DOHH2 (cell line): ENCODE results near the gene PACS2.
A peak's percentile ranks its signal among the peaks of the same experiment; 100 is the strongest.
"Not testable (repeated sequence)": the region's sequence is repeated elsewhere in the genome, so short reads cannot be mapped to it uniquely, and the experiment has no call there.

Experiments
- H3F3A ChIP-seq: fragments of 200-600 bp; sonication (generic), shearing (Covaris generic); 2 replicates; pipeline ENCODE4 v1.6.0; 2016; ENCODE audit warnings: antibody characterized with exemption, mild to moderate bottlenecking; ENCODE audit not compliant: control insufficient read depth, insufficient read depth
- H3K27ac ChIP-seq: fragments of 200-600 bp; sonication (generic); 2 replicates; pipeline ENCODE4 v1.5.1; 2014; ENCODE audit warnings: low read depth, mild to moderate bottlenecking, low read length, moderate library complexity
- H3K27me3 ChIP-seq: fragments of 200-600 bp; sonication (generic); 2 replicates; pipeline ENCODE4 v1.6.1; 2014; ENCODE audit warnings: mild to moderate bottlenecking, low read length, mixed read lengths; ENCODE audit not compliant: control insufficient read depth
- H3K36me3 ChIP-seq: fragments of 200-600 bp; sonication (generic); 2 replicates; pipeline ENCODE4 v1.6.1; 2014; ENCODE audit warnings: mild to moderate bottlenecking, low read length, moderate library complexity, mixed read lengths; ENCODE audit not compliant: control insufficient read depth
- H3K4me1 ChIP-seq: fragments of 200-600 bp; sonication (generic); 2 replicates; pipeline ENCODE4 v1.6.1; 2014; ENCODE audit warnings: mild to moderate bottlenecking, low read length, mixed read lengths; ENCODE audit not compliant: control insufficient read depth
- H3K4me2 ChIP-seq: fragments of 200-600 bp; sonication (generic); 2 replicates; pipeline ENCODE4 v1.6.0; 2014; ENCODE audit warnings: mild to moderate bottlenecking, low read length, moderate library complexity
- H3K4me3 ChIP-seq: fragments of 200-600 bp; sonication (generic); 2 replicates; pipeline ENCODE4 v1.5.1; 2014; ENCODE audit warnings: mild to moderate bottlenecking, low read length, mixed read lengths
- H3K79me2 ChIP-seq: fragments of 200-600 bp; sonication (generic); 2 replicates; pipeline ENCODE4 v1.6.1; 2014; ENCODE audit warnings: mild to moderate bottlenecking, low read length, mixed read lengths; ENCODE audit not compliant: control insufficient read depth
- H3K9me2 ChIP-seq: fragments of 200-600 bp; sonication (generic); replicated peaks from 2 replicates; pipeline ENCODE4 v1.6.1; 2014; ENCODE audit warnings: mild to moderate bottlenecking, low read length, mixed read lengths; ENCODE audit not compliant: control insufficient read depth
- H3K9me3 ChIP-seq: fragments of 200-600 bp; sonication (generic); 2 replicates; pipeline ENCODE4 v1.6.1; 2014; ENCODE audit warnings: antibody characterized with exemption, low read length, mixed read lengths; ENCODE audit not compliant: control insufficient read depth, insufficient read depth
- H4K20me1 ChIP-seq: fragments of 200-600 bp; sonication (generic); 2 replicates; pipeline ENCODE4 v1.6.0; 2014; ENCODE audit warnings: low read depth, mild to moderate bottlenecking, antibody characterized with exemption, low read length, moderate library complexity; ENCODE audit not compliant: control insufficient read depth, insufficient read depth
- CTCF ChIP-seq: fragments of 200-600 bp; sonication (generic); IDR thresholded peaks from one replicate; pipeline ENCODE4 v1.5.1; 2014; ENCODE audit warnings: antibody characterized with exemption, mild to moderate bottlenecking, low read depth, low read length; ENCODE audit not compliant: poor library complexity, severe bottlenecking
- EZH2phosphoT487 ChIP-seq: fragments of 200-600 bp; sonication (generic); IDR thresholded peaks from 2 replicates; pipeline ENCODE4 v1.6.1; 2017; ENCODE audit warnings: borderline replicate concordance, mild to moderate bottlenecking, antibody characterized with exemption, low read length, moderate library complexity, mixed read lengths

The PACS2 gene

DNA sequence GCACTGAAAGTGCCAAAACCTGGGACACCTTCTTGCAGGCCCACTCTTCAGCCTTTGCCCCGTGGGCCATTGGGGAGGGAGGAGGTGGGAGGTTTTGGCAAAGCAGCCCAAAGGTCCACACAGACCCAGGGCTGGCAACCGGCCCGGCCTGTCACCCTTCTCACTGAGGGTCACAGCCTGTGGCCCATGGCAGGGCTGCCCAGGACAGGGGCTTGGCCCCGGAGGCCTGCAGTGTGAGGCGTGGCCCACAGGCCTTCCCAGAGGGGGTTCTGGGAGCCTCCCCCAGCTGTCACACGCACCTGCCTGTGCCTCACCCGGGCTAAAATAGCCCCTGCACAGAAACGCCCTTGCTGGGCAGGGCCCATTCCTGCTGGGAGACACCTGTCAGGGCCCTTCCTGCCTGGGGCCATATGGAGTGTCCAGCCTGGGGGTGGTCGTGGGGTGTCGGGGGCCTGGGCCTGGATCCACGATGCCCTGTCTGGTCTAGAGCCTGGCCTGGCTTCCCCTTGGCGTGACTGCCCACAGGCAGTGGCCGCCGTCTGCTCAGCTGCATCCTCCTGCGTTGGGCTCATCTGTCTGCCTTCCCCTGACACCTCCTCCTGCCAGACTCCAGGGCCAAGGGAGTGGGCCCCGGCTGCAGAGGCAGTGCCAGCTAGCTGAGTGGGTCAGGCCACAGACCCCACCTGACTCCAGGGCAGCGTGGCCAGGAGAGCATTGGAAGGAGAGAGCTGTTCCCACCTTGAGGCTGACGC is 19.2 kb downstream of the PACS2 start:
- TF ChIP-seq EZH2phosphoT487 = no peak
- no peak for TF ChIP-seq CTCF
- Histone ChIP-seq H3F3A (no peaks in the 10 kb centered on the region), H3K9me2 (no peaks in the 10 kb centered on the region), H3K36me3 (no peaks in the 10 kb centered on the region), H3K79me2 (no peaks in the 10 kb centered on the region), H3K4me3 (no peak overlapping the region), H4K20me1 (no peaks in the 10 kb centered on the region), H3K4me2 (no peak overlapping the region), H3K27me3 (no peaks in the 10 kb centered on the region), H3K27ac (no peak overlapping the region), H3K4me1 (no peaks in the 10 kb centered on the region), H3K9me3 (no peaks in the 10 kb centered on the region)

GRCh38 chr14:105334383-105335230 is 20.1 kb downstream of the PACS2 start:
- Histone ChIP-seq H4K20me1 (no peaks in the 10 kb centered on the region), H3F3A (no peaks in the 10 kb centered on the region), H3K9me2 (no peaks in the 10 kb centered on the region), H3K27me3 (no peaks in the 10 kb centered on the region), H3K79me2 (no peaks in the 10 kb centered on the region), H3K4me3 (no peak overlapping the region), H3K4me2 (no peak overlapping the region), H3K27ac (no peak overlapping the region), H3K36me3 (no peaks in the 10 kb centered on the region), H3K9me3 (no peaks in the 10 kb centered on the region), H3K4me1 (no peaks in the 10 kb centered on the region)
- TF ChIP-seq EZH2phosphoT487 (no peak), CTCF (peak; percentile 11)

- H3K4me1 ChIP-seq, H3K4me3 ChIP-seq, H3K27ac ChIP-seq, H3K27me3 ChIP-seq, H3K9me3 ChIP-seq, H3K36me3 ChIP-seq, H3F3A ChIP-seq, H4K20me1 ChIP-seq, H3K9me2 ChIP-seq, H3K79me2 ChIP-seq, H3K4me2 ChIP-seq: not testable (repeated sequence)
Observed at GRCh38 chr14:105335231-105335542, 20.6 kb downstream of the PACS2 start.

- no peak overlapping the region for H3K27ac ChIP-seq
- H3K79me2 ChIP-seq = no peaks in the 10 kb centered on the region
- no peaks in the 10 kb centered on the region for H3F3A ChIP-seq
- H3K27me3 ChIP-seq = no peaks in the 10 kb centered on the region
- no peak overlapping the region for H3K4me3 ChIP-seq
- no peak overlapping the region for H3K4me2 ChIP-seq
- no peaks in the 10 kb centered on the region for H3K9me2 ChIP-seq
- H4K20me1 ChIP-seq = no peaks in the 10 kb centered on the region
- no peaks in the 10 kb centered on the region for H3K9me3 ChIP-seq
- peaks cover 8% of the 10 kb centered on the region for H3K4me1 ChIP-seq
- TF ChIP-seq EZH2phosphoT487 = no peak
- no peak for TF ChIP-seq CTCF
- H3K36me3 ChIP-seq = no peaks in the 10 kb centered on the region
Observed at GRCh38 chr14:105335735-105336476, 21.4 kb downstream of the PACS2 start.
